ENCODE data around the gene ZNF48. TPM values are rescaled to one million over a fixed set of nuclear protein-coding genes. Genes with fewer than 3 reads are reported as not detected.

The ZNF48 gene
- total RNA-seq, 2 donors from 2014 or later, result 10.9 to 11.1 TPM

GRCh38 chr16:30416624-30417528 is 21.7 kb downstream of the ZNF48 start:
- no peaks in the 10 kb centered on the region for H3K27me3 ChIP-seq (replicated peaks; ENCODE audit: insufficient read depth)
- peak overlapping the region; percentile 68 for H3K4me3 ChIP-seq
- H3K9me3 ChIP-seq, result no peaks in the 10 kb centered on the region
- no peak for DNase-seq (ENCODE audit: low spot score)
- H3K36me3 ChIP-seq, result peaks cover 5% of the 10 kb centered on the region
- ATAC-seq (ENCODE audit: insufficient number of reproducible peaks, low FRiP score, low read depth), result no peak
- peak overlapping the region; percentile 34 to 49 for H3K27ac ChIP-seq
- no peak for TF ChIP-seq CTCF (IDR thresholded peaks at IDR 0.05)
- H3K4me1 ChIP-seq (ENCODE audit: control insufficient read depth in 1 of 2, low read depth in 2 of 2), result peaks cover 4 to 14% of the 10 kb centered on the region in 2 donors

GRCh38 chr16:30417529-30418349 is 22.5 kb downstream of the ZNF48 start:
- peak; percentile 23 for TF ChIP-seq CTCF (IDR thresholded peaks at IDR 0.05)
- H3K27me3 ChIP-seq (replicated peaks; ENCODE audit: insufficient read depth), result no peaks in the 10 kb centered on the region
- no peaks in the 10 kb centered on the region for H3K9me3 ChIP-seq
- H3K4me1 ChIP-seq (ENCODE audit: control insufficient read depth in 1 of 2, low read depth in 2 of 2), result peaks cover 4 to 14% of the 10 kb centered on the region in 2 donors
- H3K4me3 ChIP-seq, result peak overlapping the region; percentile 68
- ATAC-seq (ENCODE audit: insufficient number of reproducible peaks, low FRiP score, low read depth) (no peak), DNase-seq (ENCODE audit: low spot score) (peak; percentile 15)
- peak overlapping the region; percentile 34 to 49 for H3K27ac ChIP-seq
- H3K36me3 ChIP-seq, result peaks cover 4% of the 10 kb centered on the region

- Histone ChIP-seq H3K4me1 (ENCODE audit: control insufficient read depth in 1 of 2, low read depth in 2 of 2) (peaks cover 4 to 14% of the 10 kb centered on the region in 2 donors), H3K36me3 (peaks cover 4% of the 10 kb centered on the region), H3K27me3 (replicated peaks; ENCODE audit: insufficient read depth) (no peaks in the 10 kb centered on the region), H3K4me3 (peak overlapping the region; percentile 68), H3K27ac (peak overlapping the region; percentile 27 to 34), H3K9me3 (no peaks in the 10 kb centered on the region)
- ATAC-seq (ENCODE audit: insufficient number of reproducible peaks, low FRiP score, low read depth), result no peak
- no peak for DNase-seq (ENCODE audit: low spot score)
- TF ChIP-seq CTCF (IDR thresholded peaks at IDR 0.05), result no peak
Measured at GRCh38 chr16:30418350-30419181, 23.3 kb downstream of the ZNF48 start.

GRCh38 chr16:30421010-30421409 is 25.8 kb downstream of the ZNF48 start:
- Histone ChIP-seq H3K4me1 (ENCODE audit: control insufficient read depth in 1 of 2, low read depth in 2 of 2) (peaks cover 4 to 14% of the 10 kb centered on the region in 2 donors), H3K36me3 (peaks cover 4% of the 10 kb centered on the region), H3K4me3 (no peak overlapping the region), H3K27me3 (replicated peaks; ENCODE audit: insufficient read depth) (no peaks in the 10 kb centered on the region), H3K27ac (no peak overlapping the region), H3K9me3 (no peaks in the 10 kb centered on the region)
- DNase-seq (ENCODE audit: low spot score) (no peak), ATAC-seq (ENCODE audit: insufficient number of reproducible peaks, low FRiP score, low read depth) (no peak)
- no peak for TF ChIP-seq CTCF (IDR thresholded peaks at IDR 0.05)
